ENCODE data around the gene TTLL12. TPM values are rescaled to one million over a fixed set of nuclear protein-coding genes. Genes with fewer than 3 reads are reported as not detected.

TTLL12 gene
- total and polyA plus RNA-seq, 5 donors from 2014 or later: 14.1 to 23.7 (median 21.6) TPM

DNA sequence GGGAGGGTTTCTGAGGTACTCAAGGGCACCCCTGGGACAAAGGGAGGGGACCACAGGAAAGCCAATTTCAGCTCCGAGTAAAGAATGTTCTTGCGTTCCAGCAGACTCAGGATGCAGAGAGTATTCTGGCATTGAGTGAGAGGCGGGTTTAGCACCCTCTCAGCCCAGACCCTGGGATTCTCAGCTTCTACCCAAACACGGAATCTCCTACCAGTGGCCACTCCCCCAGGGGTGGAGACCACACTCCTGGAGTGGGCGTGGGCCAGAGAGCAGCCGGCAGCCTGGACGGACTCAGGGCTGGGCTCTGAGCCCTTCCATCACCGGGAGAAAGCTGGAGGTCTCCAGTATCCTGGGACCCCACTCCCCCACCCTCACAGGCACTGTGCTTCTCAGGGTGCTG, 26.1 kb upstream of the TTLL12 start:
- H3K36me3 ChIP-seq (ENCODE audit: control insufficient read depth, insufficient read depth, low read length): no peaks in the 10 kb centered on the region
- no peaks in the 10 kb centered on the region for H3K4me1 Mint-ChIP-seq
- H3K27ac Mint-ChIP-seq: no peak overlapping the region
- H3K4me1 ChIP-seq (ENCODE audit: control insufficient read depth, insufficient read depth, low read length, poor library complexity, severe bottlenecking): no peaks in the 10 kb centered on the region
- H3K9me3 ChIP-seq (ENCODE audit: control insufficient read depth in 2 of 2, low read length in 2 of 2): no peaks in the 10 kb centered on the region
- H3K4me3 ChIP-seq (ENCODE audit: low read depth, low read length): no peak overlapping the region
- H3K9me3 Mint-ChIP-seq: no peaks in the 10 kb centered on the region
- ATAC-seq (ENCODE audit: low read depth in 2 of 2) (no peak), DNase-seq (no peak)
- H3K27ac ChIP-seq (ENCODE audit: insufficient read depth, low read length, poor library complexity, severe bottlenecking): no peak overlapping the region
- H3K4me3 Mint-ChIP-seq: no peak overlapping the region
- H3K36me3 Mint-ChIP-seq: no peaks in the 10 kb centered on the region
- H3K27me3 ChIP-seq (ENCODE audit: control insufficient read depth, insufficient read depth, low read length): no peaks in the 10 kb centered on the region
- H3K27me3 Mint-ChIP-seq: peaks cover 7% of the 10 kb centered on the region

DNA sequence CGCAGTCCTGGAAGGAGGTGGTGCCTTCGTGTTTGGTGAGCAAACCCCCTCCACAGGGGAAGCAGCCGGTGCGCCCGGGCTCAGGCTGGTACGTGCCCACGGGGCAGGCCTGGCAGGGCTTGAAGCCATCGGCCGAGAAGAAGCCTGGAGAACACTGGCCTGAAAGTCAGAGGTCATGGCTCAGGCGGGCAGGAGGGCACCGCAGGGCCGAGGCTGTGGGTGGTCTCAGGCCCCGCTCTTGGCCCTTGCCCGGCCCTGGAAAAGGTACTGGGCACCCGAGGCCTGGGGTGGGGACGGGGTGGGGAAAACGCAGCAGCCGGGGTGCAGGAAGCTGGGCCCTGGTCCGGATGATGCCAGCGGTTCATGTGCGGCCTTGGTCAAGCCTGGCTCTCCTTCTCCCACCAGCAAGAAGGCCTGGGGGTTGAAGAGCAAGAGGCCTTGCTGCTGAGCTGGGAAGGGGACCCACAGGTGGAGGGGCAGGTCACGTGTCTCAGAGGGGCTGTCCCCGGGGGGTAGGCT, 25.6 kb upstream of the TTLL12 start:
- no peaks in the 10 kb centered on the region for H3K4me1 ChIP-seq (ENCODE audit: control insufficient read depth, insufficient read depth, low read length, poor library complexity, severe bottlenecking)
- Mint-ChIP-seq H3K27me3 (peaks cover 7% of the 10 kb centered on the region), H3K4me3 (no peak overlapping the region), H3K36me3 (no peaks in the 10 kb centered on the region), H3K4me1 (no peaks in the 10 kb centered on the region), H3K27ac (no peak overlapping the region), H3K9me3 (no peaks in the 10 kb centered on the region)
- DNase-seq (no peak), ATAC-seq (ENCODE audit: low read depth in 2 of 2) (no peak)
- H3K27ac ChIP-seq (ENCODE audit: insufficient read depth, low read length, poor library complexity, severe bottlenecking): no peak overlapping the region
- no peaks in the 10 kb centered on the region for H3K27me3 ChIP-seq (ENCODE audit: control insufficient read depth, insufficient read depth, low read length)
- H3K4me3 ChIP-seq (ENCODE audit: low read depth, low read length): no peak overlapping the region
- no peaks in the 10 kb centered on the region for H3K36me3 ChIP-seq (ENCODE audit: control insufficient read depth, insufficient read depth, low read length)
- H3K9me3 ChIP-seq (ENCODE audit: control insufficient read depth in 2 of 2, low read length in 2 of 2): no peaks in the 10 kb centered on the region

DNA sequence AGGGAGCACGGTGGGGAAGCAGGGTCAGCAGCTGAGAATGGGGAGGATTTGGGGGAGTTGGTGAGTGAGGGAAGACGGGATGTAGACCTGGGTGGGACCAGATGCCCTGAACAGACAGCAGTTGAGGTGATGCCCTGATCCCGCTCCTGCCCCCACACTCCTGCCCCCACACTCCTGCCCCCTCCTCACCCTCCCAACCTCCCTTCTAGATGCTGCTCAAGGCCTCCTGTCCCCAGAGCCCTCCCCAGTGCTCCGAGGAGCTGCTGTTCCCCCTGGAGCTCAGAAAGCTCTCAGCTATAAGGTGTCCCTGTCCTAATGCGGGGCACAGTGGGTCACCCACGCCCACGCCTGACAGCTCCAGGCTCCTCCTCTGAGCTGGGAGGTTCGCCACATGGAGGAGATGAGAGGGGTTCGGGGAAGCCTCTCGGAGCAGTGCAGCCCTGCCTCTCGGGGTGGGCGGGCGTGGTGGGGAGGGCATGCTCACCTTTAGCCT, 25.1 kb upstream of the TTLL12 start:
- H3K9me3 ChIP-seq (ENCODE audit: control insufficient read depth in 2 of 2, low read length in 2 of 2): no peaks in the 10 kb centered on the region
- H3K27ac ChIP-seq (ENCODE audit: insufficient read depth, low read length, poor library complexity, severe bottlenecking): no peak overlapping the region
- no peaks in the 10 kb centered on the region for H3K4me1 ChIP-seq (ENCODE audit: control insufficient read depth, insufficient read depth, low read length, poor library complexity, severe bottlenecking)
- H3K9me3 Mint-ChIP-seq: no peaks in the 10 kb centered on the region
- no peak overlapping the region for H3K4me3 Mint-ChIP-seq
- H3K27me3 Mint-ChIP-seq: peaks cover 7% of the 10 kb centered on the region
- H3K4me1 Mint-ChIP-seq: peaks cover 0 to 2% (median 0%) of the 10 kb centered on the region in 4 donors
- DNase-seq: no peak
- H3K36me3 ChIP-seq (ENCODE audit: control insufficient read depth, insufficient read depth, low read length): no peaks in the 10 kb centered on the region
- no peaks in the 10 kb centered on the region for H3K36me3 Mint-ChIP-seq
- H3K27ac Mint-ChIP-seq: no peak overlapping the region
- no peaks in the 10 kb centered on the region for H3K27me3 ChIP-seq (ENCODE audit: control insufficient read depth, insufficient read depth, low read length)
- ATAC-seq (ENCODE audit: low read depth in 2 of 2): no peak
- no peak overlapping the region for H3K4me3 ChIP-seq (ENCODE audit: low read depth, low read length)

DNA sequence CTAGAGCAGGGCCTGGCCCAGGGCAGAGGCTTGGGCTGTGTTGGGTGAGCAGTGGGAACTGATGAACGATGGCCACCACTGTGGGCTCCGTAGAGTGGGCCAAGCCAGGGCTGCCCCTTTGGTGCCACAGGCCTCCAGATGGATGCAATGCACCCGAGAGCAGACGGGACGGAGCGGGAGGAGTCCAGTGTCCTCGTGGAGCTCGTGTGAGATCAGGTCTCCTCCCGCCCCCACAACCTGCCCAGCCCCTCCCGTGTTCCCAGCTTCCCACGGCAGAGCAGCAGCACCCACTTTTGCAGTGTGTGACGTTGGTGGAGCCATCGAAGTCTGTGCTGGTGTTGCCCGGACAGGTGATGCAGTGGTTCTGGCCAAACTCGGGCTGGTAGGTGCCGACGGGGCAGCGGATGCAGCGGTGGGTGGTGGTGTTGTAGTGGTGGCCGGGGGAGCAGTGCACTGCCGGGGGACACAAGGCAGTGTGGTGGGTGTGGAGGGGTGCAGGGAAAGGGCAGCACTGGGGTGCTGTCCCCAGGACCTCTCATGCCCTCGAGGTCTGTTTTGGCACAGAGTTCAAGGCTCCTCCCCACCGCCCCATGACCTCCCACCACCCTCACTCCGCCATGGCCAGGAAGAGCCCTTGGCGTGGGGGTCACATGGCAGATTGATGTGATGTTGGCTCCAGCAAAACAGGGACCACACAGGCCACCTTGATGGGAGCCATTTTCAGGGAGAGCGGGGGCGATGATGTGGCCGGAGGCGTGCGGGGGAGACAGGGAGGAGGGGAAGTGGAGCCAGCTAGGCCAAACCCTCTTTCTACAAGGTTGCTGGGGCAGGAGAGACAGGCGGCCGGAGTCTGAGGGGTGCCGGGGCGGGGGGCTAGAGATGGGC, 23.9 kb upstream of the TTLL12 start:
- no peak for DNase-seq
- no peak for ATAC-seq (ENCODE audit: low read depth in 2 of 2)
- Histone ChIP-seq H3K9me3 (ENCODE audit: control insufficient read depth in 2 of 2, low read length in 2 of 2) (no peaks in the 10 kb centered on the region), H3K27me3 (ENCODE audit: control insufficient read depth, insufficient read depth, low read length) (no peaks in the 10 kb centered on the region), H3K36me3 (ENCODE audit: control insufficient read depth, insufficient read depth, low read length) (no peaks in the 10 kb centered on the region), H3K4me3 (ENCODE audit: low read depth, low read length) (no peak overlapping the region), H3K4me1 (ENCODE audit: control insufficient read depth, insufficient read depth, low read length, poor library complexity, severe bottlenecking) (peaks cover 5% of the 10 kb centered on the region), H3K27ac (ENCODE audit: insufficient read depth, low read length, poor library complexity, severe bottlenecking) (no peak overlapping the region)
- Mint-ChIP-seq H3K4me3 (no peak overlapping the region), H3K27ac (no peak overlapping the region), H3K4me1 (peaks cover 0 to 8% (median 0%) of the 10 kb centered on the region in 4 donors), H3K27me3 (peaks cover 7% of the 10 kb centered on the region), H3K36me3 (no peaks in the 10 kb centered on the region), H3K9me3 (no peaks in the 10 kb centered on the region)

DNA sequence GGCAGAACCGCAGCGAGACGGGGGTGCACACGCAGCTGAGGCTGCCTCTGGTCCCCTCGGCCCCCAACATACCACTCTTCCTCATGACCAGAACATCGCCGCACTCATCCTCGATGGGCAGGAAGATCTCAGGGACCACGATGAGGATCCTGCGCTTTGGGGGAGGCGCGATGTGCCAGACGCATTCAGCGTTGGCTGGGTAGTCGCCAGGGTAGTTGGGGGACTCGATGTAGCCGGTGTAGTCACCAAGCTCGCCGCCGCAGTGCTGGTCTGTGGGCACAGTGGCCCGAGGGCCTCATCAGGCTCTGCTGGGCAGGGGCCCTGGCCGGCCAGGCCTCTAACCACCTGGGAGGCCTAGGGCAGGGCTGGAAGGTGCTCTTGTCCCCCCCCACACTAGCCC, 23.0 kb upstream of the TTLL12 start:
- H3K4me3 Mint-ChIP-seq: no peak overlapping the region

DNA sequence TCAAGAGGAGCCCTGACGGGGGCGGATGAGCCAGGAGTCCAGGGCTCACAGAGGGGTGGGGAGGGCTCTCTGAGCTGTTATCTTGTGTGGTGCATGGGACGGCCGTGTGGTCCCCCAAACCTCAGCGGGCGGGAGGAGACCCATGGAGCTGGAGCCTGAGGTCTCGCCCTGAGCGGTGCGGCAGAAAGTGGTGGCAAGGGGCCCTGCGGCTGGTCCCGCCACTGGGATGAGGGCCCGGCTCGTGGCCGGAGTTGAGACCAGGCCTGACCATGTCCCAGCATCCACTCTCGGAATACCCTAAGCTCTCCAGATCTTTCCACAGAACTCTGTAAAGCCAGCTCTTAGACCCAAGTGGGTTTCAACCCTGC, 22.6 kb upstream of the TTLL12 start:
- Histone ChIP-seq H3K27ac (ENCODE audit: insufficient read depth, low read length, poor library complexity, severe bottlenecking) (no peak overlapping the region), H3K4me3 (ENCODE audit: low read depth, low read length) (no peak overlapping the region), H3K4me1 (ENCODE audit: control insufficient read depth, insufficient read depth, low read length, poor library complexity, severe bottlenecking) (peaks cover 6% of the 10 kb centered on the region), H3K36me3 (ENCODE audit: control insufficient read depth, insufficient read depth, low read length) (no peaks in the 10 kb centered on the region), H3K27me3 (ENCODE audit: control insufficient read depth, insufficient read depth, low read length) (no peaks in the 10 kb centered on the region), H3K9me3 (ENCODE audit: control insufficient read depth in 2 of 2, low read length in 2 of 2) (no peaks in the 10 kb centered on the region)
- Mint-ChIP-seq H3K9me3 (no peaks in the 10 kb centered on the region), H3K27me3 (no peaks in the 10 kb centered on the region), H3K4me3 (no peak overlapping the region), H3K36me3 (no peaks in the 10 kb centered on the region), H3K4me1 (peaks cover 0 to 12% (median 0%) of the 10 kb centered on the region in 4 donors), H3K27ac (no peak overlapping the region)
- no peak for ATAC-seq (ENCODE audit: low read depth in 2 of 2)
- no peak for DNase-seq

More for the DNA sequence above, 23.0 kb upstream of the TTLL12 start:
- H3K27me3 ChIP-seq (ENCODE audit: control insufficient read depth, insufficient read depth, low read length): no peaks in the 10 kb centered on the region
- ATAC-seq (ENCODE audit: low read depth in 2 of 2) (no peak), DNase-seq (no peak)
- Mint-ChIP-seq H3K27me3 (peaks cover 4% of the 10 kb centered on the region), H3K9me3 (no peaks in the 10 kb centered on the region), H3K36me3 (no peaks in the 10 kb centered on the region), H3K4me1 (peaks cover 0 to 12% (median 0%) of the 10 kb centered on the region in 4 donors), H3K27ac (no peak overlapping the region)
- no peak overlapping the region for H3K27ac ChIP-seq (ENCODE audit: insufficient read depth, low read length, poor library complexity, severe bottlenecking)
- H3K4me1 ChIP-seq (ENCODE audit: control insufficient read depth, insufficient read depth, low read length, poor library complexity, severe bottlenecking): peaks cover 6% of the 10 kb centered on the region
- no peaks in the 10 kb centered on the region for H3K9me3 ChIP-seq (ENCODE audit: control insufficient read depth in 2 of 2, low read length in 2 of 2)
- H3K4me3 ChIP-seq (ENCODE audit: low read depth, low read length): no peak overlapping the region
- no peaks in the 10 kb centered on the region for H3K36me3 ChIP-seq (ENCODE audit: control insufficient read depth, insufficient read depth, low read length)

DNA sequence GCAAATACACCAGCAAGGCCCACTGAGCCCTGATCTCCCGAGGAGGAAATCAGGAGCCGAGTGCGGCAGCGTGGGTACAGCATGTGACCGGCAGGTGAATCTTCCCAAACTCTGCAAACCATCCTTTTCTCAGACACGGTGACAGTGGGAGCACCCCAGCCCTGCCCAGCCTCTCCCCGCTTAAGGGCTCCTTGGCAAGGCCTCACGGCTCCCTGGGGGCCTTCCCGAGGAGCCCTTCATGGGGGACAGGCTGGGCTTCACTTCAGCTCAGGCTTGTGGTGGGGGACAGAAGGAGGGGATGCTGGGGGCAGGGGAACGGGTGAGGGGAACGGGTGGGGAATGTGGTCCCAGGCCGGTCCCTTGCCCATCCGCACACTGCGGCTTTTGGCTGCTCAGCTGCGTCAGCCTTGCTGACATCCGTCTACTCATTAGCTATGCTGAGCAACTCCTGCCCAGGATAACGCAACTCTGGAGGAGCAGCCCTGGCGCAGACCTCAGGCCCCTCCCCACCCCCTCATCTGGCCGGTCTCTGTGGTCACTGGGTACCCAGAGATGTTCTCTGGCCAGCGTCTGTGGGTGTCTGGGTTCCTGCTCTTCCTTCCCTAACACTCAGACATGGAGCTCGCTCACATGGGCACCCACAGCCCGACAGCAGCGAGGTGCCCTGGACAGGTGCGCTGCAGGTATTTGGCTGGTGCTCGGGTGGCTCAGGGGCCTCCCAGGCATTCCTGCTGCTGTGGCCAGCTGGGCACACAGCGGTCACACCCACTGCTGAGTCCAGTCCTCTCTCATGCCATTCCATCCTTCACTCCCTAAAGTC, 22.0 kb upstream of the TTLL12 start:
- H3K4me3 ChIP-seq (ENCODE audit: low read depth, low read length): no peak overlapping the region
- no peak overlapping the region for H3K27ac ChIP-seq (ENCODE audit: insufficient read depth, low read length, poor library complexity, severe bottlenecking)
- peaks cover 0 to 12% (median 0%) of the 10 kb centered on the region in 4 donors for H3K4me1 Mint-ChIP-seq
- H3K27me3 Mint-ChIP-seq: no peaks in the 10 kb centered on the region
- peak overlapping the region in 1 of 3 donors; percentile 46 for H3K27ac Mint-ChIP-seq
- no peak overlapping the region for H3K4me3 Mint-ChIP-seq
- H3K9me3 ChIP-seq (ENCODE audit: control insufficient read depth in 2 of 2, low read length in 2 of 2): no peaks in the 10 kb centered on the region
- DNase-seq: no peak
- no peak for ATAC-seq (ENCODE audit: low read depth in 2 of 2)
- H3K36me3 ChIP-seq (ENCODE audit: control insufficient read depth, insufficient read depth, low read length): no peaks in the 10 kb centered on the region
- peaks cover 6% of the 10 kb centered on the region for H3K4me1 ChIP-seq (ENCODE audit: control insufficient read depth, insufficient read depth, low read length, poor library complexity, severe bottlenecking)
- no peaks in the 10 kb centered on the region for H3K9me3 Mint-ChIP-seq
- no peaks in the 10 kb centered on the region for H3K36me3 Mint-ChIP-seq
- no peaks in the 10 kb centered on the region for H3K27me3 ChIP-seq (ENCODE audit: control insufficient read depth, insufficient read depth, low read length)
